Measurements from ENCODE around the gene TCTN1.
A peak's percentile ranks its signal among the peaks of the same experiment; 100 is the strongest.
"Not testable (repeated sequence)": the region's sequence is repeated elsewhere in the genome, so short reads cannot be mapped to it uniquely, and the experiment has no call there.

The TCTN1 gene

GRCh38 chr12:110638796-110639195, 24.9 kb downstream of the TCTN1 start:
- no peak for DNase-seq (ENCODE audit: low read depth, low spot score)

- DNase-seq (ENCODE audit: low read depth, low spot score): peak; percentile 13
Observed at GRCh38 chr12:110639336-110640141, 25.6 kb downstream of the TCTN1 start.

GRCh38 chr12:110640275-110641025, 26.5 kb downstream of the TCTN1 start:
- no peak for DNase-seq (ENCODE audit: low read depth, low spot score)

GRCh38 chr12:110641521-110641920, 27.6 kb downstream of the TCTN1 start:
- peak; percentile 17 for DNase-seq (ENCODE audit: low read depth, low spot score)

- DNase-seq (ENCODE audit: low read depth, low spot score): no peak
Observed at GRCh38 chr12:110647631-110648040, 33.7 kb downstream of the TCTN1 start.

- no peak for DNase-seq (ENCODE audit: low read depth, low spot score)
Observed at GRCh38 chr12:110649341-110649847, 35.5 kb downstream of the TCTN1 start.

GRCh38 chr12:110654238-110654637, 40.3 kb downstream of the TCTN1 start:
- not testable (repeated sequence) for DNase-seq (ENCODE audit: low read depth, low spot score)

- DNase-seq (ENCODE audit: low read depth, low spot score): no peak
Observed at GRCh38 chr12:110656071-110656655, 42.2 kb downstream of the TCTN1 start.

GRCh38 chr12:110657747-110658146, 43.8 kb downstream of the TCTN1 start:
- no peak for DNase-seq (ENCODE audit: low read depth, low spot score)

GRCh38 chr12:110658242-110658641, 44.3 kb downstream of the TCTN1 start:
- DNase-seq (ENCODE audit: low read depth, low spot score): no peak

- no peak for DNase-seq (ENCODE audit: low read depth, low spot score)
Observed at GRCh38 chr12:110658878-110659277, 44.9 kb downstream of the TCTN1 start.

GRCh38 chr12:110661337-110661972, 47.5 kb downstream of the TCTN1 start:
- no peak for DNase-seq (ENCODE audit: low read depth, low spot score)

GRCh38 chr12:110666892-110667291, 53.0 kb downstream of the TCTN1 start:
- no peak for DNase-seq (ENCODE audit: low read depth, low spot score)

- DNase-seq (ENCODE audit: low read depth, low spot score): no peak
Observed at GRCh38 chr12:110667671-110668070, 53.7 kb downstream of the TCTN1 start.

- no peak for DNase-seq (ENCODE audit: low read depth, low spot score)
Observed at GRCh38 chr12:110668480-110669192, 54.7 kb downstream of the TCTN1 start.

- DNase-seq (ENCODE audit: low read depth, low spot score): no peak
Observed at GRCh38 chr12:110669193-110669502, 55.2 kb downstream of the TCTN1 start.

GRCh38 chr12:110670161-110670701, 56.3 kb downstream of the TCTN1 start:
- DNase-seq (ENCODE audit: low read depth, low spot score): no peak

GRCh38 chr12:110676171-110676570, 62.2 kb downstream of the TCTN1 start:
- DNase-seq (ENCODE audit: low read depth, low spot score): no peak

GRCh38 chr12:110677206-110677911, 63.4 kb downstream of the TCTN1 start:
- peak; percentile 47 for DNase-seq (ENCODE audit: low read depth, low spot score)

- no peak for DNase-seq (ENCODE audit: low read depth, low spot score)
Observed at GRCh38 chr12:110677982-110678381, 64.1 kb downstream of the TCTN1 start.

Measured in brain pericyte (primary cell).